Heart left ventricle (tissue), 16 donors: ENCODE measurements around the gene ADAMTSL1. TPM values are rescaled to one million over a fixed set of nuclear protein-coding genes. Genes with fewer than 3 reads are reported as not detected.

Experiments
- ATAC-seq, 4 donors: fragments of 200-7000 bp; cut with Tn5 transposase; one replicate each; pipeline ENCODE4 v1.9.1; 2020 to 2022; ENCODE audit warnings: moderate library complexity in 4 of 4, mild to moderate bottlenecking in 3 of 4, moderate number of reproducible peaks in 1 of 4
- DNase-seq, 5 donors: peaks; one replicate each; pipeline ENCODE4 v3.0.0-alpha.2; 2020
- H3K27ac ChIP-seq, 12 donors: fragments of 200-600 bp; sonication (generic) in 4 of 12; one replicate each; pipeline versions ENCODE4 v1.5.0 to v1.8.0; 2016 to 2022; ENCODE audit warnings: mild to moderate bottlenecking in 2 of 12
- H3K27me3 ChIP-seq, 9 donors: fragments of 200-600 bp; sonication (generic) in 2 of 9; one replicate each; pipeline versions ENCODE4 v1.5.1 to v1.8.0; 2016 to 2022; ENCODE audit warnings: mild to moderate bottlenecking in 3 of 9
- H3K36me3 ChIP-seq, 9 donors: fragments of 200-600 bp; sonication (generic) in 2 of 9; one replicate each; pipeline versions ENCODE4 v1.5.0 to v1.8.0; 2018 to 2022; ENCODE audit warnings: mild to moderate bottlenecking in 2 of 9
- H3K4me1 ChIP-seq, 12 donors: fragments of 200-600 bp; sonication (generic) in 4 of 12; one replicate each; pipeline versions ENCODE4 v1.5.0 to v1.8.0; 2016 to 2022; ENCODE audit warnings: mild to moderate bottlenecking in 3 of 12
- H3K4me3 ChIP-seq, 12 donors: fragments of 200-600 bp; sonication (generic) in 4 of 12; one replicate each; pipeline versions ENCODE4 v1.5.0 to v1.8.0; 2017 to 2022; ENCODE audit warnings: mild to moderate bottlenecking in 9 of 12, moderate library complexity in 4 of 12
- H3K9me3 ChIP-seq, 12 donors: fragments of 200-600 bp; sonication (generic) in 4 of 12; one replicate each; pipeline versions ENCODE4 v1.5.0 to v1.8.0; 2016 to 2022; ENCODE audit warnings: mild to moderate bottlenecking in 1 of 12
- CTCF ChIP-seq, 12 donors: fragments of 200-600 bp; sonication (generic) in 4 of 12; IDR thresholded peaks; one replicate each; pipeline versions ENCODE4 v1.5.0 to v1.8.0; 2018 to 2022; ENCODE audit warnings: antibody characterized with exemption in 12 of 12, mild to moderate bottlenecking in 5 of 12
- POLR2A ChIP-seq, 2 donors: fragments of 450-650 bp; IDR thresholded peaks; one replicate each; pipeline ENCODE4 v1.6.1; 2017; ENCODE audit warnings: antibody characterized with exemption in 2 of 2, mild to moderate bottlenecking in 2 of 2, moderate library complexity in 2 of 2
- WGBS, 4 donors: extraction: QIAGEN DNeasy Blood & Tissue Kit in 2 of 4; methylation state at CpG; one replicate each; pipeline versions ENCODE4 v1.1.5 to v1.1.7; 2013 to 2018; 5-methylcytosine and 5-hydroxymethylcytosine counted together
- intact Hi-C, 10 donors: fragments of 100-400 bp; cut with DNase I; formaldehyde crosslinking; loops; one replicate each; pipeline versions ENCODE4 v1.11.1 to v1.14.2; 2022
- polyA plus RNA-seq, 2 donors: library from polyadenylated mRNA; stranded (reverse); fragments of 200-250 nt; gene quantifications; one replicate each; pipeline ENCODE4 v1.2.3, GENCODE V29; 2013
- total RNA-seq, 9 donors: library from RNA; depleted of rRNA in 2 of 9; stranded (reverse); fragments of >200 nt in 2 of 9; fragmentation: NEBNext Ultra II Directional in 3 of 9; extraction: Animal tissue kit (Norgen Biotek cat#: 25700) in 3 of 9; gene quantifications; one replicate each; pipeline versions ENCODE4 v1.1.0 to v1.2.4, GENCODE V29; 2016 to 2023
- donor health status: ischemic (EF 13 %, LVEDD 7.1; RV severe dilation, severe dysfunction).
- donor health status: healthy with polysubstance abuse.
- donor health status: DM: no; HTN: yes; CAD: no.
- donor health status: DM: no; HTN: no; CAD: no.
- donor health status: ischemic (EF 25% LVEDD 6.9; RV normal size, moderate dysfunction).
- donor health status: ischemic (EF 25% LVEDD 5.7; RV mildly dilated, moderate dysfunction).
- donor health status: healthy.
- donor health status: DM: yes; HTN: yes; CAD: no.
- donor health status: ischemic (EF 35%, LVEDD 5.7; RV mildly dilated, moderate dysfunction).
- donor health status: nonischemic (EF 11% LVEDD 7.7; RV severe dilation, severe dysfunction).
- donor health status: DM: yes; HTN: yes; CAD: no.
- donor health status: PGD.
- donor health status: ischemic (EF 29% LVEDD 5.4; RV normal size, mild dysfunction).
- donor health status: nonischemic (EF 23%, LVEDD 6.1; RV moderate dilation, normal function).

Gene ADAMTSL1
- total and polyA plus RNA-seq, 11 donors, result 0.46 to 4.7 (median 1.1) TPM

- ATAC-seq, result peak in 2 of 4 donors; percentile 45 to 49
- Histone ChIP-seq H3K27ac (no peak overlapping the region), H3K4me1 (peaks cover 0 to 16% (median 2%) of the 10 kb centered on the region in 12 donors), H3K9me3 (no peaks in the 10 kb centered on the region), H3K36me3 (no peaks in the 10 kb centered on the region), H3K4me3 (no peak overlapping the region), H3K27me3 (no peaks in the 10 kb centered on the region)
- no peak for DNase-seq
- intact Hi-C loops, result loop anchor here in 1 of 10 donors (10.0 kb wide), 1 partner anchor 171 kb away; no protein-coding TSS in a partner anchor
- 55 to 72% (median 64%) methylated on average over 5 of the region's 5 CpGs for WGBS, 4 donors
- TF ChIP-seq CTCF (IDR thresholded peaks at IDR 0.05) (no peak), POLR2A (IDR thresholded peaks at IDR 0.05) (no peak)
These were observed 322.2 kb downstream of the ADAMTSL1 start for GRCh38 chr9:18795947-18796671.

GRCh38 chr9:18796696-18797270, 322.8 kb downstream of the ADAMTSL1 start:
- intact Hi-C loops, result loop anchor here in 1 of 10 donors (10.0 kb wide), 1 partner anchor 172 kb away; no protein-coding TSS in a partner anchor
- ATAC-seq (no peak), DNase-seq (no peak)
- TF ChIP-seq CTCF (IDR thresholded peaks at IDR 0.05) (no peak), POLR2A (IDR thresholded peaks at IDR 0.05) (no peak)
- 94 to 97% (median 95%) methylated on average over 3 of the region's 3 CpGs for WGBS, 4 donors
- Histone ChIP-seq H3K4me1 (peaks cover 0 to 16% (median 2%) of the 10 kb centered on the region in 12 donors), H3K9me3 (peaks cover 0 to 3% (median 0%) of the 10 kb centered on the region in 12 donors), H3K27me3 (no peaks in the 10 kb centered on the region), H3K36me3 (peaks cover 0 to under 1% (median 0%) of the 10 kb centered on the region in 9 donors), H3K4me3 (no peak overlapping the region), H3K27ac (no peak overlapping the region)

GRCh38 chr9:18798106-18798505, 324.2 kb downstream of the ADAMTSL1 start:
- TF ChIP-seq CTCF (IDR thresholded peaks at IDR 0.05) (no peak), POLR2A (IDR thresholded peaks at IDR 0.05) (no peak)
- ATAC-seq, result no peak
- WGBS, 4 donors, result 64 to 88% (median 68%) methylated on average over 1 of the region's 1 CpG
- Histone ChIP-seq H3K9me3 (peaks cover 0 to 3% (median 0%) of the 10 kb centered on the region in 12 donors), H3K4me3 (no peak overlapping the region), H3K4me1 (peaks cover 0 to 16% (median 2%) of the 10 kb centered on the region in 12 donors), H3K36me3 (peaks cover 0 to 3% (median 0%) of the 10 kb centered on the region in 9 donors), H3K27ac (no peak overlapping the region), H3K27me3 (no peaks in the 10 kb centered on the region)
- intact Hi-C loops, result loop anchor here in 1 of 10 donors (10.0 kb wide), 1 partner anchor 173 kb away; no protein-coding TSS in a partner anchor
- no peak for DNase-seq
